AG09319 (cell line): ENCODE measurements around the gene GAPT.
A peak's percentile ranks its signal among the peaks of the same experiment; 100 is the strongest.

Experiments
- DNase-seq: peaks from one replicate; pipeline ENCODE4 v3.0.0-alpha.2; 2010; ENCODE audit warnings: low read depth; ENCODE audit errors: extremely low read depth
- TF ChIP-seq, protein P1 (sequence below): IDR thresholded peaks from 2 replicates; pipeline ENCODE4 v1.5.1; 2011; ENCODE audit warnings: low read depth, mild to moderate bottlenecking, inconsistent platforms, low read length, moderate library complexity

Gene GAPT

DNA sequence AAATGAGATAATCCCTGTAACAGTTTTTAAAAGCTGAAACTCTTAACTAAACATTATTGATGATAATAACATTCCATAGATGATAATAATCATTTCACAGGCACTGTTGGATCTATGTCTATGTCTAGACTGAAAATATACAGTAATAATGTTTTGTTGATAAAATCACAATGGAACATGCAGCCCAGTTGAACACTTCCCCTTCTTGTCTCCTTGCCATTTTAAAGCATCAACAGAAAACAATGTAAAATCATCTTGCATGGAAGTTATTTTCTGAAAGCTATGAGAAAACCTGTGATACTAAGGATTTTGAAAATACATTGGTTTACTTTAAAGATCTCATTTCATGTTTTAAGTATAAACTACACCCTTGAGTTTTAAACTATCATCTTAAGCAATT is 1.9 kb downstream of the GAPT start:
- no peak for DNase-seq

DNA sequence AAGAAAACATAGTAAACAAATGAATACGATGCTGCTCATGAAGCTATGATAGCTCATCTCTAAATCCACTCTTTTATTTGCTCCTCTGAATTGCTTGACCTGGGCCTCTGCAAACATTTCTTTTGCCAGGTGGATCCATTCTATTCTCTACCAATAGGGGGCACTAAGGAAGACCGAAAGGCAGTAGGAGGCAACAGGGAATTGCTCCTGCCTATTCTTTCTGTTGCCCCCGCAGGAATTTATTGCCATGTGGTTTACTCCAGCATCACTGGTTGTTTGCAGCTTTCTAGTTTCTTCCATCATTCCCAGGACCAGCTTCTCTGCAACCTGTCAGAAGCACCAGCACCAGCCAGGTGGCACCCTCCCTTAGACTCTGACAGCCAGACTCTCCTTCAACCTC is 5.3 kb downstream of the GAPT start:
- no peak for DNase-seq
- TF ChIP-seq, protein P1, sequence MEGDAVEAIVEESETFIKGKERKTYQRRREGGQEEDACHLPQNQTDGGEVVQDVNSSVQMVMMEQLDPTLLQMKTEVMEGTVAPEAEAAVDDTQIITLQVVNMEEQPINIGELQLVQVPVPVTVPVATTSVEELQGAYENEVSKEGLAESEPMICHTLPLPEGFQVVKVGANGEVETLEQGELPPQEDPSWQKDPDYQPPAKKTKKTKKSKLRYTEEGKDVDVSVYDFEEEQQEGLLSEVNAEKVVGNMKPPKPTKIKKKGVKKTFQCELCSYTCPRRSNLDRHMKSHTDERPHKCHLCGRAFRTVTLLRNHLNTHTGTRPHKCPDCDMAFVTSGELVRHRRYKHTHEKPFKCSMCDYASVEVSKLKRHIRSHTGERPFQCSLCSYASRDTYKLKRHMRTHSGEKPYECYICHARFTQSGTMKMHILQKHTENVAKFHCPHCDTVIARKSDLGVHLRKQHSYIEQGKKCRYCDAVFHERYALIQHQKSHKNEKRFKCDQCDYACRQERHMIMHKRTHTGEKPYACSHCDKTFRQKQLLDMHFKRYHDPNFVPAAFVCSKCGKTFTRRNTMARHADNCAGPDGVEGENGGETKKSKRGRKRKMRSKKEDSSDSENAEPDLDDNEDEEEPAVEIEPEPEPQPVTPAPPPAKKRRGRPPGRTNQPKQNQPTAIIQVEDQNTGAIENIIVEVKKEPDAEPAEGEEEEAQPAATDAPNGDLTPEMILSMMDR: peak; percentile 1; the same call in 1 of the 2 replicates

More for the DNA sequence above, 1.9 kb downstream of the GAPT start:
- TF ChIP-seq, protein P1: no peak

DNA sequence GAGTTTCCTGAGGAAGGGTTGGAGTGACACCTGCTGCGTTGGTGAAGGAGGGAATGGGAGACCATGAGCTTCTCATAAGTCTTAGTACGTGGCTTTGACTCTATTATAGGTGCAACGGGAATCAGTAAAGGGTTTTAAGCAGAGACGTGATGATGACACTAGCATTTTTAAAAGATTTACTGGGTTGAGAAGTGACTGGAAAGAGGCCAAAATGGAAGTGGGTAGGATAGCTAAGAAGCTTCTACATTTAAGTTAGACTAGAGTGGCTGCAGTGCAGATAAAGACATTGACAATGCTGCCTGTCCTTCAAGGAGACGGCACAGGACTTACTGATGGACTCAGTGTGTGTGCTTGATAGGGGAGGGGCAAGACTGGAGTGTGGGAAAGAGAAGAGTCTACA is 6.2 kb downstream of the GAPT start:
- DNase-seq: no peak
- TF ChIP-seq, protein P1: no peak

DNA sequence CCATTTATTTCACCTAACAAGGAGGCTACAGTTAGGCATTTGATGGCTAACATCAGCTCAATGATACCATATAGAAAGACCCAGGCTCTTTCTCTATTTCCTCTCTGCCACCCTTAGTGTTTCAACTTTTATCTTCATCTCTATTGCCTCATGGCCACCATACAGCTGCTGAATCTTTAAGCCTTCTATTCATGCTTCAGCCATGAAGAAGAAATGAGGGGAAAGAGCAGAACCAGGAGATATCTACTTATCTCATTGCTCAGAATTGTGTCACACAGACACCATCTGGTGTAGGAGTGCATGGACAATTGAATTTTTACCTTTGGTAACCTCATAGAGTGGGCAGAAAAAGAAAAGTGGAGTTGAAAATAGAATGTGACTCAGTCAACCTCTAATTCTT is 6.7 kb downstream of the GAPT start:
- TF ChIP-seq, protein P1: no peak
- DNase-seq: no peak

DNA sequence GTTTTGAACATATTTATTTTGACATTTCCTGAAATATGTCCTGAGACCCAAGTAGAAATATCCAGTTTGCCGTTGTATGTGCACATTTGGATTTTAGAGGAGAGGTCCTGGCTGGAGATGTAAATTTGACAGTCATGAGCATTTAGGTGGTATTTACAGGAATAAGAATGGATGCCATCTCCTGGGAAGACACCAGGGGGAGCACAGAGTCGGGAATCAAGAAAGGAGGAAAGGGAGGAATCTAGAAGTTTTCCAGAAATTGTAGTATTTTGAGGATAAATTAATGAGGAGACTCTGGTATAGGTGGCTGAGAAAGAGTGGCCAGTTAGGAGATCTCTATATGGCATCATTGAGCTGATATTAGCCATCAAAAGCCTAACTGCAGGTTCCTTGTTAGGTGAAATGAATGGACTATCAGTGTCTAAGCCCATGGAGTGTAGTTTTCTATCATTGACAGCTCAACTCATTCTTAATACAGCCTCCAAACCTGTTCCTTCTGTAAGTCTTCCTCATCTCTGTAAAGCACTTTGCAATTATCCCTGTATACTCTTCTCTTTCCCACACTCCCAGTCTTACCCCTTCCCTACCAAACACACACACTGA is 7.2 kb downstream of the GAPT start:
- DNase-seq: no peak
- TF ChIP-seq, protein P1: peak; percentile 73

DNA sequence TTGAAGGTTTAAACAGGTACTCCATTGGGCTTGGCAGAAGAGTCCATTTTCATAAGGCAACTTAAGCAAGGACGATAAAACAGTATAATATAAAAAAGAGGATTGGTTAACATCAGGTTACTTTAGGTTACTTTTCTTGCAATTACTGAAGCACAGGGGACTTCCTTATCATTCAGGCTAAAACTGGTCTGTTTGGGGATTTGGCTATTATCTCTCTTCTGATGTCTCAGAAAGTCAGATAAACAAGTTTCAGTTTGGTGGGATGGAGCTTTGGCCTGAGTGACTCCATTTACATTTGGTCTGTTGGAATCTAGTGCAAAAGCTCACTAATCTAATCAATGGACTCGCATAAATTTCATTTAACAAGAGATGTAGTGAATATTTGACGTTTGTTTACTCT is 8.0 kb downstream of the GAPT start:
- TF ChIP-seq, protein P1: no peak
- no peak for DNase-seq

DNA sequence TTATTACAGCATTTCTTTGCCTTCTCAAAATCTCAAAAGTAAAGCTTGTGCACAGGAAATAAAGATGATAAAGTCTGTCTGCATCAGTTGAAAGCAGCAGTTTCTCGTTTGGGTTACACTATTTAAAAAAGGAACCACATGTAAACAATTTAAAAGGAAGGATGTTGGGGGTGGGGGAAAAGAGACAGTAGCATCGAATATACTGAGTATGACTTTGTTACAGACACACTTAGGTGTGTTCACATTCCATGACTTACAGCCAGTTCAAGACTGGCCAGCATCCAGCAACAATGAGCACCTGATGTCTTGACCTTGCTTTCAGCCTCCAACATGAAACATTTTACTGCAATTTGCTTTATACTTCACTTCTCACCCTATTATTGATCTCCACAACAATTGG is 8.7 kb downstream of the GAPT start:
- DNase-seq: no peak
- TF ChIP-seq, protein P1: no peak
